ENCODE data around the gene MDN1. TPM values are rescaled to one million over a fixed set of nuclear protein-coding genes. Genes with fewer than 3 reads are reported as not detected.

The MDN1 gene
- polyA plus RNA-seq, 2 of the 4 experiments (the other 2 are of a cell fraction): 6.4 to 20.5 TPM

DNA sequence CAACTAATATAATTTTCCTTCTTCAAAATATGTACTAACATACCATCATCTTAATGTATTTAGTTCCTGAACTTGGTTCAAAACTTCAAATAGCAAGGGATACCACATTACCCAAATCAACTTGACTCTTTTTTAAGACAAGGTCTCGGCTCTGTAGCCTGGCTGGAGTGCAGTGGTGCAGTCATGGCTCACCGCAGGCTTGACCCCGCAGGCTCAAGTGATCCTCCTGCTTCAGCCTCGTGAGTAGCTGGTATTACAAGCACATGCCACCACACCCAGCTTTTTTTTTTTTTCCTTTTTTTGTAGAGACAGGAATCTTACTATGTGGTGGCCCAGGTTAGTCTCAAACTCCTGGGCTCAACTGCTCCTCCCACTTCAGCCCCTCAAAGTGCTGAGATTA lies 125.2 kb downstream of the MDN1 start:
- Histone ChIP-seq H3K27ac (no peak overlapping the region), H3K4me2 (no peak overlapping the region), H3K4me1 (no peaks in the 10 kb centered on the region), H3K9me3 (no peaks in the 10 kb centered on the region), H3K4me3 (no peak overlapping the region)
- ATAC-seq: no peak
- 95% methylated on average over 4 of the region's 4 CpGs for WGBS (ENCODE audit: missing lambda C conversion rate)
- POLR2A ChIA-PET: no interaction called here
- no peak for DNase-seq (ENCODE audit: low read depth in 1 of 2, low spot score in 1 of 2)
- CTCF ChIA-PET: no interaction called here
- TF ChIP-seq POLR2AphosphoS2 (conservative IDR thresholded peaks at IDR 0.05; ENCODE audit: low read length) (no peak), HOXB13 (CRISPR knock-in tag; IDR thresholded peaks at IDR 0.05; ENCODE audit: low read depth) (no peak)
- no peak for FAIRE-seq

GRCh38 chr6:89693207-89693606 lies 126.4 kb downstream of the MDN1 start:
- WGBS (ENCODE audit: missing lambda C conversion rate): 89% methylated on average over 2 of the region's 2 CpGs
- Histone ChIP-seq H3K4me3 (no peak overlapping the region), H3K4me2 (no peak overlapping the region), H3K27ac (no peak overlapping the region), H3K9me3 (no peaks in the 10 kb centered on the region), H3K4me1 (no peaks in the 10 kb centered on the region)
- no peak for DNase-seq (ENCODE audit: low read depth in 1 of 2, low spot score in 1 of 2)
- ChIA-PET CTCF (no interaction called here), POLR2A (no interaction called here)
- TF ChIP-seq HDAC2 (IDR thresholded peaks at IDR 0.05) (no peak), RAD21 (conservative IDR thresholded peaks at IDR 0.05 in 1 of 2, IDR thresholded peaks at IDR 0.05 in 1 of 2) (no peak), BCL3 (IDR thresholded peaks at IDR 0.05) (no peak), KDM5A (IDR thresholded peaks at IDR 0.05) (no peak), E2F6 (IDR thresholded peaks at IDR 0.05; ENCODE audit: borderline replicate concordance, low read depth) (no peak), MAZ (IDR thresholded peaks at IDR 0.05; ENCODE audit: borderline replicate concordance, low read depth, low read length) (no peak), JUN (IDR thresholded peaks at IDR 0.05) (no peak), NFE2L2 (conservative IDR thresholded peaks at IDR 0.05; ENCODE audit: low read length) (no peak)
- TF ChIP-seq, protein P1, sequence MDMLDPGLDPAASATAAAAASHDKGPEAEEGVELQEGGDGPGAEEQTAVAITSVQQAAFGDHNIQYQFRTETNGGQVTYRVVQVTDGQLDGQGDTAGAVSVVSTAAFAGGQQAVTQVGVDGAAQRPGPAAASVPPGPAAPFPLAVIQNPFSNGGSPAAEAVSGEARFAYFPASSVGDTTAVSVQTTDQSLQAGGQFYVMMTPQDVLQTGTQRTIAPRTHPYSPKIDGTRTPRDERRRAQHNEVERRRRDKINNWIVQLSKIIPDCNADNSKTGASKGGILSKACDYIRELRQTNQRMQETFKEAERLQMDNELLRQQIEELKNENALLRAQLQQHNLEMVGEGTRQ (IDR thresholded peaks at IDR 0.05): no peak
- ATAC-seq: no peak
- FAIRE-seq: no peak

- no peak for ATAC-seq
- POLR2A ChIA-PET: no interaction called here
These were observed 127.3 kb downstream of the MDN1 start for GRCh38 chr6:89692256-89692655.

DNA sequence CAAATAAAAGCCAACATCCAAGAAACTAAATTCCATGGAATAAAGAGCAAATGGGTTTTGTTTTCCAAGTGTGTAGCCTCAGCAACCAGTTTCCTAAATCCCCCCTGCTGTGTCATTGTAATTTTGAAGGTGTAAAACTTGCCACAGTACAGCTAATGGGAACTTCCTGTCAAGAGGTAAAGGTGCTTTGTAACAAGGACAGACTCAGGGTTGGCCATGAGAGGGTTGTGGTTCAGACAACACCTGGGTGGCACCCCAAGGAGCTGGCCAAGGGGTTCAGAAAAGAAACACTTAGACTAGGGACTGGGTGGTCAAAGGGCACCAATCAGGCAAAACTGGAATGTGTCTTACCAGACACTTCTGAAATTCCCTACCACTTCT lies 128.7 kb downstream of the MDN1 start:
- no peak for FAIRE-seq
- ChIA-PET CTCF (interaction anchor here (0.6 kb wide), 1 partner anchor 101 kb away, joined by 3 read pairs; no protein-coding TSS in a partner anchor), POLR2A (no interaction called here)
- DNase-seq (ENCODE audit: low read depth in 1 of 2, low spot score in 1 of 2): no peak
- Histone ChIP-seq H3K4me3 (no peak overlapping the region), H3K9me3 (no peaks in the 10 kb centered on the region), H3K27ac (no peak overlapping the region), H3K4me2 (no peak overlapping the region), H3K4me1 (no peaks in the 10 kb centered on the region)
- ATAC-seq: no peak
- no peak for TF ChIP-seq RFX5 (IDR thresholded peaks at IDR 0.05)
- TF ChIP-seq EHMT2 (IDR thresholded peaks at IDR 0.05; ENCODE audit: low read depth): no peak
- TF ChIP-seq FOSB (CRISPR knock-in tag; IDR thresholded peaks at IDR 0.05): no peak
- TF ChIP-seq, protein P2, sequence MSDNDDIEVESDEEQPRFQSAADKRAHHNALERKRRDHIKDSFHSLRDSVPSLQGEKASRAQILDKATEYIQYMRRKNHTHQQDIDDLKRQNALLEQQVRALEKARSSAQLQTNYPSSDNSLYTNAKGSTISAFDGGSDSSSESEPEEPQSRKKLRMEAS (IDR thresholded peaks at IDR 0.05): no peak
- TF ChIP-seq CBX2 (IDR thresholded peaks at IDR 0.05; ENCODE audit: borderline replicate concordance, low read depth): no peak
- TF ChIP-seq TFCP2L1 (CRISPR knock-in tag; IDR thresholded peaks at IDR 0.05): no peak
- TF ChIP-seq ZFP36 (IDR thresholded peaks at IDR 0.05; ENCODE audit: borderline replicate concordance, partially characterized antibody): no peak
- no peak for TF ChIP-seq MAFK (IDR thresholded peaks at IDR 0.05; ENCODE audit: partially characterized antibody)
- no peak for TF ChIP-seq EHF (CRISPR knock-in tag; IDR thresholded peaks at IDR 0.05)
- TF ChIP-seq CTCF (IDR thresholded peaks at IDR 0.05): no peak
- no peak for TF ChIP-seq E2F6 (IDR thresholded peaks at IDR 0.05; ENCODE audit: borderline replicate concordance, low read depth)
- no peak for TF ChIP-seq EP300 (IDR thresholded peaks at IDR 0.05)
- no peak for TF ChIP-seq SREBF2 (IDR thresholded peaks at IDR 0.05)

More at GRCh38 chr6:89692256-89692655, 127.3 kb downstream of the MDN1 start:
- Histone ChIP-seq H3K27ac (no peak overlapping the region), H3K4me3 (no peak overlapping the region), H3K9me3 (no peaks in the 10 kb centered on the region), H3K4me2 (no peak overlapping the region), H3K4me1 (no peaks in the 10 kb centered on the region)
- DNase-seq (ENCODE audit: low read depth in 1 of 2, low spot score in 1 of 2) (no peak), FAIRE-seq (no peak)
- WGBS (ENCODE audit: missing lambda C conversion rate): 96% methylated on average over 8 of the region's 9 CpGs
- CTCF ChIA-PET: no interaction called here
- TF ChIP-seq CHD4 (IDR thresholded peaks at IDR 0.05; ENCODE audit: borderline replicate concordance): no peak

Measured in A549 (cell line).